GM20000 (cell line): Measurements from ENCODE around the gene KCND3.

Source experiments
- DNase-seq: peaks from one replicate; pipeline ENCODE4 v3.0.0; 2012; ENCODE audit warnings: low spot score
- CTCF ChIP-seq: IDR thresholded peaks from 2 replicates; pipeline ENCODE4 v1.5.1; 2012; ENCODE audit warnings: mild to moderate bottlenecking, control low read depth; ENCODE audit errors: extremely low read depth, missing control alignments

Gene KCND3

GRCh38 chr1:111961016-111961415 is 28.5 kb downstream of the KCND3 start:
- TF ChIP-seq CTCF: no peak
- no peak for DNase-seq

GRCh38 chr1:111959436-111959835 is 30.0 kb downstream of the KCND3 start:
- no peak for TF ChIP-seq CTCF
- no peak for DNase-seq

- no peak for TF ChIP-seq CTCF
- no peak for DNase-seq
Measured at GRCh38 chr1:111958851-111959250, 30.6 kb downstream of the KCND3 start.

- DNase-seq: no peak
- no peak for TF ChIP-seq CTCF
Measured at GRCh38 chr1:111958075-111958474, 31.4 kb downstream of the KCND3 start.

GRCh38 chr1:111956155-111956771 is 33.2 kb downstream of the KCND3 start:
- DNase-seq: no peak

GRCh38 chr1:111955755-111956154 is 33.7 kb downstream of the KCND3 start:
- TF ChIP-seq CTCF: no peak
- DNase-seq: no peak

More at GRCh38 chr1:111956155-111956771, 33.2 kb downstream of the KCND3 start:
- TF ChIP-seq CTCF: no peak

GRCh38 chr1:111953797-111954196 is 35.7 kb downstream of the KCND3 start:
- no peak for DNase-seq
- TF ChIP-seq CTCF: no peak
